Hippocampal formation (tissue), 2 donors: ENCODE data around the gene ACAP3.

Experiments used
- DNase-seq, 2 donors: peaks; one replicate each; lab custom pipeline; 2025; lab: John Stamatoyannopoulos, UW

Gene ACAP3, protein sequence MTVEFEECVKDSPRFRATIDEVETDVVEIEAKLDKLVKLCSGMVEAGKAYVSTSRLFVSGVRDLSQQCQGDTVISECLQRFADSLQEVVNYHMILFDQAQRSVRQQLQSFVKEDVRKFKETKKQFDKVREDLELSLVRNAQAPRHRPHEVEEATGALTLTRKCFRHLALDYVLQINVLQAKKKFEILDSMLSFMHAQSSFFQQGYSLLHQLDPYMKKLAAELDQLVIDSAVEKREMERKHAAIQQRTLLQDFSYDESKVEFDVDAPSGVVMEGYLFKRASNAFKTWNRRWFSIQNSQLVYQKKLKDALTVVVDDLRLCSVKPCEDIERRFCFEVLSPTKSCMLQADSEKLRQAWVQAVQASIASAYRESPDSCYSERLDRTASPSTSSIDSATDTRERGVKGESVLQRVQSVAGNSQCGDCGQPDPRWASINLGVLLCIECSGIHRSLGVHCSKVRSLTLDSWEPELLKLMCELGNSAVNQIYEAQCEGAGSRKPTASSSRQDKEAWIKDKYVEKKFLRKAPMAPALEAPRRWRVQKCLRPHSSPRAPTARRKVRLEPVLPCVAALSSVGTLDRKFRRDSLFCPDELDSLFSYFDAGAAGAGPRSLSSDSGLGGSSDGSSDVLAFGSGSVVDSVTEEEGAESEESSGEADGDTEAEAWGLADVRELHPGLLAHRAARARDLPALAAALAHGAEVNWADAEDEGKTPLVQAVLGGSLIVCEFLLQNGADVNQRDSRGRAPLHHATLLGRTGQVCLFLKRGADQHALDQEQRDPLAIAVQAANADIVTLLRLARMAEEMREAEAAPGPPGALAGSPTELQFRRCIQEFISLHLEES

DNA sequence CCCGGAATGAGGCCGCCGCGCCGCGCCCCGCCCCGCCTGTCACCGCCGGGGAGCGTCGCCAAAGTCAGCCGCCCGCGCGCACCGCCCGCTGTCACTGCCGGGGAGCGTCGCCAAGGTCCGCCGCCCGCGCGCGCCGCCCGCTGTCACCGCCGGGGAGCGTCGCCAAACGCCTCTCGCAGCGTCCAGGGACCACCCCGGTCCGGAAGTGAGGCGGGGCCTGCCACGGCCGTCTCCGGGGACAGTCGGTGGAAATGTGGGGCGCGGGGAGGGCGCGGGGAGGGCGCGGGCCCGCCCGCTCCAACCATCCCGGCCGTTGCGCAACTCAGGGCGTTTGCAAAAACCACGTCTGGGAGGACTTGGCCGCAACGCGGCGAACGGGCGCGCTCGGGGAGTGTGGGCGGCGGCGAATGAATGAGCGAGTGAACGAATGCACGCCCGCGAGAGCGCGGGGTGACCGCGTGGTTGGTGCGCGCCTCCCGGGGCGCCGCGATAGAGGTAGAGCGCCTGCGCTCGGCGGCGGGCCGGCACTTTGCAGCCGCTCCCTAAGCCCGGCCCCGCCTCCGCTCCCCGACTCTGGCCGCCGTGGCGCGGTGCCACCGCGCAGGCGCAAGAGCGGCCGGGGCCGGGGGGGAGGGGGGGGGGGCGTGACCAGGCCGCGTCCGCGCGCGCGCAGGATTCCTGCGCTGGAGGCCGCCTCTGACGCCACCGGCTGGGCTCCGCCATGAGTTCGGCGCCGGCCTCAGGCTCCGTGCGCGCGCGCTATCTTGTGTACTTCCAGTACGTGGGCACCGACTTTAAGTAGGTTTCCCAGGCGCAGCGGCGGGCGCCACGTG is at the start of gene ACAP3, which contains the start of gene PUSL1:
Gene ACAP3, minus strand, starts transcription at position 8 of the 833 bp plus-strand sequence. CDS start 115 bp downstream, outside the sequence.
Gene PUSL1, plus strand, starts transcription at position 675 of the 833 bp plus-strand sequence. Its CDS starts 47 bp downstream, at position 722.
- peak; percentile 82 to 87 for DNase-seq

DNA sequence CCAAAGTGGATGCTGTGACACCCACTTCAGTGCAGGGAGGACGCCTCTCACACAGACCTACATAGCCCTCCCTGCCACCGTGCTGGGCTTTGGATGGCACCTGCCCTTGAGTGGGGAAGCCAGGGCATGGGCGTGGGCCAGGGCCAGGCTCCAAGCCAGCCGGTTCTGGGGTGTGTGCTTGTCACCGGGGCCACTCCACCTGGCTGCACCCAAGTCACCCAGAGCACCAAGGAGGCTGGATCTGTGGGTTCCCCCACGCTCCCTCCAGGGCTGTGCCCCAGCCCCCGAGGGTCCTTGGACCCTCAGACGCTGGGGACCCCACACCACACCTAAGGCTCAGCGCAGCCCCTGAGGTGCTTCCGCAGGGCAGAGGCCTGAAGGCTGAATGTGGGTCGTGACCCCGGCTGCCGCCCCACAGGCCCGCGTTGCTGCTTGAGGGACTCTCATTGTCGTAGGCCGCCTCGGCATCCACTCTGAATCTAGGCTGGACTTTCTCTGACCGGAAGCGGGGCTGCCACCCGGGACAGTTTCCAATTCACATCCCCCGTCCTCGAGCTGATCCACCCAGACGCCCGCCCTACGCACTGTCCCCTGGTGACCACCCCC is 49.2 kb upstream of the ACAP3 start:
- DNase-seq: no peak

DNA sequence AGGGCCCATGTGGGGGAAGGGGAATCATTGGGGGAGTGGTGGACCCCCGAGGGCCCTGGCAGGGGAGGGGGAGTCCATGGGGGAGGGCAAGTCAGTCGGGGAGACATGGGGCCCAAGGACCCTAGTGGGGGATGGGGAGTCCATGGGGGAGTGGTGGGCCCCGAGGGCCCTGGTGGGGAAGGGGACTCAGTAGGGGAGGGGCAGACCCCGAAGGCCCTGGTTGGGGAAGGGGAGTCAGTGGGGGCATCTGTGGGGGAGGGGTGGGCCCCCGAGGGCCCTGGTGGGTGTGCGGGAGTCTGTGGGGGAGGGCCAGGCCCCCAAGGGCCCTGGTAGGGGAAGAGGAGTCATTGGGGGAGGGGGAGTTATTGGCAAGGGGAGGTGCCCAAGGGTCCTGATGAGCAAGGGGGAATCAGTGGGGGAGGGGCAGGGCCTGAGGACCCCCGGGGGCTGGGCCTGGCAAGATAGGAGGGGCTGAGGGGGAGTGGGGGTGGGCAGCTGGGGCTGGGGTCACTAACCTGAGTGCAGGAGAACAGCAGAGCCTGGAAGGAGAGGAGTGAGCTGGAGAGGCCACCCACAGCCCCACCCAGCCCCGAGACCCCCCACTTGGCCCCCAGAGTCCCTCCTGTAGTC is 48.6 kb upstream of the ACAP3 start:
- no peak for DNase-seq

DNA sequence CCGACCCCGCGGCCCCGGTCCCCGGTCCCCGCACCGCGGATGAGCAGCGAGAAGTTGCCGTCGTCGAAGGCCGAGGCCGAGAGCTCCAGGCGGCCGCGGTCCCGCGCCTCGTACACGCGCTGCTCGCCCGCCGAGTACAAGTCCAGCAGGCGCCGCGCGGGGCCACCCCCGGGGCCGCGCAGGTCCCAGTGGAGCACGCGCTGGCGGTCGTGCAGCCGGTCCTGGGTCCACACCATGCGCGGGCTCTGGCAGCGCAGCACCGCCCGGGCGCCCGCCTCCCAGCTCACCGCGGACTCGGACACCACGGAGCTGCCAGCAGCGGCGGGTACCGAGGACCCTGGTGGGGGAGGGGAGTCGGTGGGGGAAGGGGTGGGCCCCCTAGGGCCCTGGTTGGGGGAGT is 47.7 kb upstream of the ACAP3 start:
- no peak for DNase-seq

DNA sequence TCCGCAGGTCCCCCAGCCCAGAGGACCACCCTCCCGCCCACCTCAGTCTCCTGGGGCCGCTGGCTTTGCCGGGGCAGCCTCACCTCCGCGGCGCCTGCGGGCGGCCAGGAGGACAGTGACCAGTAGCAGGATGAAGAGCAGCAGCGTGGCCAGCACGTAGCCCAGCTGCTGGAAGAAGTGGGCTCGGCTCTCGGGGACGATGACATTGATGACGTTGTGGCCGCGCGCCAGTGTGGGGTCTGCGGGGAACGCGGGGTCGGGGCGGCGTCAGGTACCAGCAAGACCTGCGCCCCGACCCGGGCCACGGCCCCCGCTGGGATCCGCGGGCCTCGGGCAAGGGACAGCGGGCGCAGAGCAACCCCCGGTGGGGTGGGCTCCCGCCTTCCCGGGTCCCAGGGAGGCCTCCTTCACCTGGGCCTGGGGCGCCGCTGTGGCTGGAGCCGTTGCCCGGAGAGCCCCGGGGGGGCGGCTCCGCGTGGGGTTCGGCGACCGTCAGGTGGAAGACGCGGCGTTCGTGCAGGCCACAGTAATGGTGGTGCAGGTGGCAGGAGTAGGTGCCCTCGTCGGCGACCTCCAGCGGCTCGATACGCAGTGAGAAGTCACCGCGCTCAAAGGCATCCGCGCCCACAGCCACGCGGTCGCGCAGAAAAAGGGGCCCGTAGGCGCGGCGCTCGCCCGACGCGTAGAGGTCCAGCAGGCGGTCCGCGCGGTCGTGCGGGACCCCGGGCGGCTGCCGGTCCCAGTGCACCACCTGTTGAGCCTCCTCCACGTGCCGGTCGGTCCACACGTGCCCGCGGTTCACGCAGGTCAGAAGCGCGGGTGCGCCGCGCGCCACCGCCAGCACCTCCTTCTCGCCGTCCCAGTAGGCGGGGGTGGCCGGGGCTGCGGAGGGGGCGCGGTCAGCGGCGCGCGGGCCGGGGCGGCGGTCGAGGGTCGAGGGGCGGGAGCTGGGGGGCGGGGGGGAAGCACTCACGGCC is 46.8 kb upstream of the ACAP3 start:
- no peak for DNase-seq

DNA sequence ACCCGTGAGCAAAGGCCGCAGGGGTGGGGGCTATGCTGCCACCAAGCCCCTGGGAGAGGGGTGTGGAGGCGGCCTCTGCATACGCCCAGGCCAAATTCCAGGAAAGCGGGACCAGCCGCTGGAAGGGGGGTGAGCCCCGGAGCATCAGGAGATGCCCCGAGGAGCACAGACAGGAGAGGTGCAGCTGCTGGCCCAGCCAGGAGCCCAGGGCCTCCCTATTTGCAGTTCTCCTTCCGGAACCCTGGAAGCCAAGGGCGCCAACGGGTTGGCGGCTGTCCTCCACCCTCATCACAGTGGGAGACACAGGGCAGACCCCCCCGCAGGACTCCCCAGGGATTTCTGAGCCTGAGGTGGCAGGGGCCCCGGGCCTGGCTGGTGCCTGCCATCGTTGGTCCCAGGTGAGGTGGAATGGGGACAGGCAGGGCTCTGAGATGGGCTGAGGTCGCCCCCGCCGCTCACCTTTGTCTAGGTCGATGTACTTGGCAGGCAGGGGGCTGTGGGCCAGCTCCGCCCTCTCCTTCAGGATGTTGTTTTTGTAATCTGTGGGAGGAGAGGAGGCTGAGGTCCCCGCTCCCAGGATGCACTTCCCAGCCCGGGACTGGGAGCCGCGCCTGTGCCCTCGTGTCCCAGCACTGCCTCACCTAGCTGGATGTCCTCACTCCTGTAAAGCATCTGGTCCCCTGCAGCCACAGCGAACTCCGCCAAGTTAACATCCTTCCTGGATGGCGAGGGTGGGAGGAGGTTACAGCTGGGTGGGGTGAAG is 45.8 kb upstream of the ACAP3 start:
- DNase-seq: no peak

DNA sequence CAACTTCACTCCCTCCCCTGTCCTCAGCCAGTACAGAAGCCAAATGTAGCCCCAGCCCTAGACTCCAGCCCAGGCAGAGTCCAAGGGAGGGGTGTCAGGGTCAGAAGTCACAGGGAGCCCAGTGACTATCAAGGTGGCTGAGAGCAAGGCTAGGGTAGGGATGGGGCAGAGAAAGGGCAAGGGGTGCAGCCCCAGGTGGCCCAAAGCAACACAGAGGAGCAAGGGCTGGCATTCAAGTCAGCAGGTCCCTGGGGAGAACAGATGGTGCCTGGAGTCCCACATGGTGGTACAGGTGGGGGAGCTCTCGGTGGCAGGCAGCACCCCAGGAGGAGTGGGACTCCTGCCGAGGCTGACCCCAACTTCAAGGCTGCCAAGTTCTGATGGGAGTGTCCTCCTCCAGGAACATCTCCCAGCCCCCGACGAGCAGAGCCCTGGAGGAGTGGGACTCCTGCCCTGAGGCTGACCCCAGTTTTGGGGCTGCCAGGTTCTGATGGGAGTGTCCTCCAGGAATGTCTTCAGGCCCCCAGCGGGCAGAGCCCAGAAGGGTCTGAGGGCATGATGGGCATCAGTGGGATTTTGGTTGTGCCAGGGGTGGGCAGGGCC is 45.2 kb upstream of the ACAP3 start:
- no peak for DNase-seq

DNA sequence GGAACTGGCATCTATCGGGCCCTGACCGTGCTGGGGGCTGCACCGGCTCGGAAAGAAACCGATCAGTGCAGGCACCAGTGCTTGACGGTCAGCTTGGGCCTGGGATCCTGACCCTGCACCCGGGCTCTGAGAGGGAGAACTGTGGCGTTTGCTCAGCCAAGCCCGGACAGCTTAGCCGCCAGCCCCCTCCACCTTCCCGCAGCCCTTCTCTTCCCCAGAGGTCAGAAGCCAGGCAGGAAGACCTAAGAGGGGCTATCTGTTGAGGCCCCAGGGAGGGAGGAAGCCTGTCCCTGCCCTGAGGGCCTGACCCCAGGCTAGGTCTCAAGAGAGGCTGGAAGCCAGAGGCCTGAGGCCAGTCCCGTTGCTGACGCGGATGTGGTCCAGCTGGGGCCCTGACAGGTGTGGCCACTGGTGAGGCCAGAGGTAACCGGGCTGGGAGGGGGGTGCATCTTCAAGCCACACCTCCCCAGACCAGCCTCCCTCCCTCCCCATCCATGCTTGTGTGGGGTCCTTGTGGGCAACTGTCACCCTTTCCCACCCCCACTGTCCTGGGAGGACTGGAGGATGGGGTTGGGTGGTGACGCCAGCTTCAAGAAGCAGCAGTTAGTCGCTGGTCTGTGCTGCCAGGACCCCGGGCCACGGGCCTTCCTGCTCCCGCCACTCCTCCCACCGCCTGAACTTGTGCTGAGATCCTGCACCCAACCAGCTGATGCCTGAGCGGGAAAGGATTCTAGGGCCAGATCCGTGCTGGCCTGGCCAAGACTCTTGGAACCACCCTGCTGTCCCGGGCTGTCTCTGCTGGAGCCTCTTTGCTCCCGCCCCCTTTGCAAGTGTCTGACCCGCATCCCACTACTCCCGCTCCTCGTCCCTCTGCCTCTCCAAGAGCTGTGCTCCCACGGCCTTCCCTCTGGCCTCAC is 44.0 kb upstream of the ACAP3 start:
- no peak for DNase-seq

DNA sequence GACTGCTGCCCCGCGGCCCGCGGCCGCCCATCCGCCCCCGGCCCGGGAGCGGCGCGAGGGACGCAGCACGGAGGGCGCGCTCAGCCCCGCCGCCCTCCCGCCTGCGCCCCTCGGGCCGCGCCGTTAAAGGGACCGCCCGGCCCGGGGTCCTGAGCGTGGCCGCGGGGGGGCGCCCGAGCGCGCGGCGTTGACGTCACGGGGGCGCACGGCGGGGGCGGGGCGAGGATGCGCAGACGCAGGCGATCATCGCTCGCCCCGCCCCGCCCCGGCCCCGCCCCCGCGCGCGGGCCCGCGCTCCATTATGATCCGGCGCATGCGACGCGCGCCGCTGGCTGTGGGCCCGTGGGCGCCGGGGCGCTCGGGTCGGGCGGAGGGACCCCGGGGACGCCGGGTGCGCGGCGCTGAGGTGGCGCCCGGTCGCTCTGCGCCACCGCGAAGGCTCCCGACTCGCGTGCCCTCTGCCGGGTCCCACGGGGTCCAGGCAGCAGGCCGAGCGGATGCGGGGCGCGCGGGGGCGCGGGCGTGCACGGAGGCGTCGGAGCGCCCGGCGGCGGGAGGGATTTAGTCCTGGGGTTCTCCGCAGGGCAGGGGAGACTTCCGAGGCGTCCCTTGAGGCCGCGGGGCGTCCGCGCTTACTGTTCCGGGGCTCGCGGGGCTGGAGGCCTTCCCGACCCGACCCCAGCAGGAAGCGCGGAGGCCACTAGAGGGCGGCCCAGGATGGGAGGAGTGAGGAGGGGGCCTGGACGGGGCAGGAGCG is 41.7 kb upstream of the ACAP3 start, which contains the start of gene DVL1:
Gene DVL1, minus strand, starts transcription at position 163 of the 757 bp plus-strand sequence. CDS start 353 bp downstream, outside the sequence.
- DNase-seq: peak; percentile 37 to 48

DNA sequence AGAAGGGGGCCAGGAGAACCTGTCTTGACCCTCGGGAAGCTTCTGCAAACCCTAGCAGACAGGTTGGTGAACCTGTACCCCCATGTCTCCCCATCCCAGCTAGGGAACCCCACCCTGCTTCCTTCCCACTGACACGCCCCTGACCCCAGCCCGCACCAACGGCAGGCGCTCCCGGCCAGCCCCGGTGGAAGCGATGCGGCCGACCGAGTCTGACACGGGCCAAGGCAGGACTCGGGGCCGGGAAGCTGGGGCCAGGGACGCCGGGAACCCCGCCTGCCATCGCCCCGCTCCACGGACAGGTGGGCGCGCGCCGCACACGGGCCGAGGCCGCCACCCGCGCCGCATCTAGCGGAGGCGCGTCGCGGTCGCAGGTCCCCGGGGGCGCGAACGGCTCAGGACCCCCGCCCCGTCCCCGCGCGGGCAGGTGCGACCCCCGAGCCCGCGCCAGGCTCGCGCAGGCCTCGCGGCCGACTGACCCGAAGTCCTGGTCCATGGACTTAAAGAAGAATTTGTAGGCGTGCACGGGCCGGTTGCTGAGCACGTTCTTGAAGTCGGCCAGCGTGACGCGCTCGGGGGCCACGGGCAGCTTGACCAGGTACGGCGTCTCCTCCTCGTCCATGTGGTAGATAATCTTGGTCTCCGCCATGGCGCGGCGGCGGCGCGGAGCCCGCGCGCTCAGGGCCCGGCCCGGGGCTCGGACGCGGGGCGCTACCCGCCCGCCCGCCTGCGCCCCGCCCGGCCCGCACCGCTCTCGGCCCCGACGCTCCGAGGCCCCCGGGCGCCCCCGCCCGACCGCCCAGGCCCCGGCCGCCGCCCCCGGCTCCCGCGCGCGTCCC is 40.9 kb upstream of the ACAP3 start:
- DNase-seq: no peak

DNA sequence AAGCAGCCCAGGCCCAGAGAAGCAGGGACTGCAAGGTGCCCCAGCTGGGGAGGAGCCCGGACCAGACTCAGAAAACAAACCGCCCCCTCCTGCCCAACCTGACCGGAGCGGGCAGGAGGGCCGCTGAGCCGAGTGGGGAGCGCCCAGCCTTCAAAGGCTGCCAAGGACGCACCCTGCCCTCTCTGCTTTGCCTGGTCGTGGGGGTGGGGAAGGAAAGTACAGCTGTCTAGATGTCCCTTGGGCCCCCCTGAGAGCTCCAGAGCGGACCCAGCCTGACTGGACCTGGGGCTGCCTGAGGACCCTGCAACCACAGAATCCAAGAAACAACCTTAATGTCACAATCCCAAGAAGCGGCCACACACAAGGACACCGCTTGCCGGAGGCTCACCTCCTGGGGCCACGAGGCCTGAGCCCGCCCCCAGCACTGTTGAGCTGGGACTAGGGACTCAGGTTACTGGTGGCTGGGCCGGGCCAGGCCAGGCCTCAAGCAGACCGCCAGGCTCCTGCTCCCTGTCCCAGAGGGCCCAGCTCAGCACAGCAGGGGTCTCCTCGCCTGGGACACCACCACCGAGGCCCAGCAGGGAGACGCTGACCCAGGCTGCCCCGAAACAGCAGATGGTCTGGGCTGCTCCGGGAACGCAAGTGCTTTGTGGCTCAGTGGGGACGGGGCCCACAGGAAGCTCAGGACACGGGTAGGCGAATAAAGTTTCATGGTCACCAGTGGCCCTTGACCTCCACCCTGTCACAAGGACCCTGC is 40.1 kb upstream of the ACAP3 start:
- no peak for DNase-seq

DNA sequence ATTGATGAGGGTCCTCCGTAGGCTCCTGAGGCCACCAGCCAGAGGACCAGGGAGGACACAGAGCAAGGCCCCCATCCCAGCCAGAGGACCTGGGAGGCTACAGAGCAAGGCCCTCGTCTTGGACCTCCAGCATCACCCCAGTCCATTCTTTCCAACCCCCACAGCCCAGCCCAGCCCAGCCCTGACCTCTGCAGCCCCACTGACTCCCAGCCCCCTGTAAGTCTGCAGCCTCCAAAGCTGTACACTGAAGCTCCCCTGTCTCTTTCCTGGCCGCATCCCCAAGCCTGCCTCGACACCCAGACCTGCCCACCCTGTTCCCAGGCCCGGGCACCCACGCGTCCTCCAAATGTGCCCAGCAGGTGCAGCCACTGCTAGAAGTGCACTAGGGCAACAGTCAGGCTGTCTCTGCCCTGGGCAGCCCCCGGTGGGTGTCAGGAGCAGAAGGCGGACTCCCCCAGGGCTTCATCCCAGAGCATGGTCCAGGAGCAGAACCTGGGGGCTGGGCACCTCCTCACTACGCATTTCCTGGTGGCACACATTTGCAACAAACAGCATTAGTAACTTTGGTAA is 39.4 kb upstream of the ACAP3 start:
- no peak for DNase-seq

DNA sequence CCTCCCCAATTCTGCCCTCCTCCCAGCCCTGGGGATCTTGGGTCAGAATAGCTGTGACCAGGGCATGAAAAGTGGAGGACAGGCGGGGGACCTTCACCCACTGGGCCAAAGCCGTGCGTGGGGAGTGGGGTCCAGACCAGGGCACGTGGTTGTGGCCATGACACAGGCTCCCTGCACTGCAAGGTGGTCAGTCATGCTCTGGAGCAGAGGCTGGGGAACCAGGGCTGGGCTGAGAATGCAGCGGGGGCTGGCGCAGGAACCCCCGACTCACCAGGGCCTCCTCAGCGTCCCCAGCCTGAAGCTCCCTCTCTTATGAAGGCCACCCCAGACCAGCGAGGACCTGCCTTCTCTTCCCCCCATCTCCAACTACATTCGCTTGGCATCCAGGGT is 38.8 kb upstream of the ACAP3 start:
- DNase-seq: no peak

DNA sequence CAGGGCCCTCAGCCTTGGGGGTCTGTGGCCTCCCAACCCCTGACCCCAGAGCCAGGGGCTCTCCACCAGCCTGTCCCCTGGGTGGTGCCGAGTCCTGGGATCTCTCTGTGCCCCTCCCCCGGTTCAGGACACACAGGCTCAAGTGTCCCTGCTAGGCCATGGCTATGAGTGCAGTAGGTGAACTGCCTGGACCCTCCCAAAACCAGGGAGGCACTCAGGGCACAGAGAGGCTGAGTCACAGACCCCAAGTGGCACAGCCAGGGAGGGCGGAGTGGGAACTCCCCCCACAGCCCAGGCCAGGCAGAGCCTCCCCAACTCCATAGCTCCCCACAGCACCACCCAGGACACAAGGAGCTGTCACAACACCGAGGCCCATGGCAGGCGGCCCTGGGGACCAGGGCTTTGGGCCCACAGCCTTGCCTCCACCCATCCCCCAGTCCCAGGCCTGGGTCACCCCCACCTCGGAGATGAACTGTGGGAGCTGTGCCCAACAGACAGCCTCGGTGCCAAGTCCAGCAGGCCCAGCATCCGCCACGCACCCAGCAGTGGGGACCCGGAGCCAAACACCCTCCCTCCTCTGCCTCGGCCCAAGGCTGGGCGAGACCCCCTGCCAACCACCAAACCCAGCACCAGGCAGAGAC is 38.2 kb upstream of the ACAP3 start:
- DNase-seq: peak in 1 of 2 donors; percentile 28
